HG02970 (cell line): ENCODE results near the gene CAMK4.

Experiments
- ATAC-seq: cut with Tn5 transposase; IDR thresholded peaks from one replicate; pipeline ENCODE4 v1.9.1; 2021; ENCODE audit warnings: mild to moderate bottlenecking, moderate library complexity, moderate number of reproducible peaks; ENCODE audit not compliant: unreplicated experiment, low FRiP score

The CAMK4 gene

GRCh38 chr5:111228520-111229220, 4.5 kb downstream of the CAMK4 start:
- ATAC-seq, result no peak

GRCh38 chr5:111229221-111229835, 5.1 kb downstream of the CAMK4 start:
- no peak for ATAC-seq

DNA sequence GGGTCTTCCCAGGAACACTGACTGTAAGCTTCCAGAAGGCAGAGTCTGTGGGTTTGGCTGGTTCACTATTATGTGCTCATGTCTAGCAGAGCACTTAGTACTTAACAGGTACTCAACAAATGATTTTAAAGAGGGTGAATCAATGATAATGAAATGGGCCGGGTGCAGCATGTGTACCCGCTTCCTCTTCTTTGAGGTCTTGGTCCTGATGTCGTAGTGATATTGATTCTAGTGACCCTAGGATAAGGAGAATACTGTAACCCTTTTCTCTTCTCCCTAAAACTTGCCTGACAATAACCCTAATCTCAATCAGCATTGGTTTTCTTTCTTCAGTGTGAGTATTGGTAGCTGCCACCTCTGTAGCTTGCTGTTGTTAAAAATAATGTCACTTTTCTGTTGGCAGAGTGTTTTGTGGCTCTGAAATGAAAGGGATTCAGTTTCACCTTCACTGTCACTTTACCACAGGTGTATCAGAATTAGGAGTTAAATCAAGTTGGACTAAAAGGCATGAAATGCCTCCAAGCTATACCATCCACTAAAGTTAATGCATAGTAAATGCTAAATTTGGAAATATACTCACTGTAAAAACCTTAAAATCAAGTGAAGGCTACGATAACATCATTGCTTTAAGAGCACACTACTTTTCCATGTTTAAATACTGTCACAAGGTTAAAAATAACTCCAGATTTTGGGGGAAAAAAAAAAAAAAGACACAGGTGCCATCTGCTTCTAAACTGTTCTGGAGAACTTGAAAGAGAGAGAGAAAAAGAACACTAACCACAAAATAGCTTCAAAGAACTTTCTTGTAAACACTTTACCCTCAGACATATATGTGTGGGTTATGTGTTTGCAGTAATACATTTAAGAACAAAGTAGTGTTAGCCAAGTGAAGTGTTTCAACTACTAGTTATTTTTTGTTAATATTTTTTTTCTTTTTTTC, 6.0 kb downstream of the CAMK4 start:
- ATAC-seq, result no peak

- no peak for ATAC-seq
Measured at GRCh38 chr5:111231119-111231518, 6.9 kb downstream of the CAMK4 start.

DNA sequence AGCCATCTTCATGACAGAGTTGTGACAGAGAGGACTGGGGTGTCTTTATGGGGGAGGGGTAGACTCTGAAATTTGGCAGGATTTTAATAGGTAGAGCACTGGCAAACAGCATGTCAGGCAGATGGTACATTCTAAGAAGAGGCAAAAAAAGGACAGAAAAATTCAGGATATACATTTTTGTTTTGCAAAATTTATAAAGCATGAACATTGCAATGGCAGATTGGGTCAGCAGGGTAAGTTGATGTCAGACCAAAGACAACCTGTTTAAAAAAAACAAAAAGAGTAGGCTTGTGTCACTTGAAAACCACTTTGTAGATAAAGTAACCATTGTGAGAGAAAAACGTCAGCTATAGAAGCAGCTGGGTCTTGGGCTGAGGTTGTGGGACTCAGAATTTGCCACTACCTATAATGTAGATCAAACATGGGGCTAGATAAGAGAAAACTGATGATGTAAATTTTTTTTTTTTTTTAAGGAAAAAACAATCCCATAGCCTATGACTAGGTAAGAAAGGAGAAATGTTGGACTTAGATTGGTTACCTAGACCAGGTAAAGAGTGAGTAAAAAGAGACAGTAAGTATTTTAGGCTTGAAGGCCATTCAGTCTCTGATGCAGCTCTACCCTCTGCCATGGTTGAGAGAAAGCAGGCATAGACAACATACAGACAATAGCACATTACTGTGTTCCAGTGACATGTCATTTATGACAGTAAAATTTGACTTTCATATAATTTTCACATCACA, 8.3 kb downstream of the CAMK4 start:
- no peak for ATAC-seq

GRCh38 chr5:111233052-111233374, 8.8 kb downstream of the CAMK4 start:
- ATAC-seq, result no peak

- ATAC-seq, result no peak
Measured at GRCh38 chr5:111234125-111234524, 9.9 kb downstream of the CAMK4 start.

GRCh38 chr5:111235635-111236034, 11.5 kb downstream of the CAMK4 start:
- no peak for ATAC-seq

- no peak for ATAC-seq
Measured at GRCh38 chr5:111236348-111236747, 12.2 kb downstream of the CAMK4 start.

GRCh38 chr5:111236995-111237394, 12.8 kb downstream of the CAMK4 start:
- no peak for ATAC-seq

- ATAC-seq, result no peak
Measured at GRCh38 chr5:111237470-111237869, 13.3 kb downstream of the CAMK4 start.

DNA sequence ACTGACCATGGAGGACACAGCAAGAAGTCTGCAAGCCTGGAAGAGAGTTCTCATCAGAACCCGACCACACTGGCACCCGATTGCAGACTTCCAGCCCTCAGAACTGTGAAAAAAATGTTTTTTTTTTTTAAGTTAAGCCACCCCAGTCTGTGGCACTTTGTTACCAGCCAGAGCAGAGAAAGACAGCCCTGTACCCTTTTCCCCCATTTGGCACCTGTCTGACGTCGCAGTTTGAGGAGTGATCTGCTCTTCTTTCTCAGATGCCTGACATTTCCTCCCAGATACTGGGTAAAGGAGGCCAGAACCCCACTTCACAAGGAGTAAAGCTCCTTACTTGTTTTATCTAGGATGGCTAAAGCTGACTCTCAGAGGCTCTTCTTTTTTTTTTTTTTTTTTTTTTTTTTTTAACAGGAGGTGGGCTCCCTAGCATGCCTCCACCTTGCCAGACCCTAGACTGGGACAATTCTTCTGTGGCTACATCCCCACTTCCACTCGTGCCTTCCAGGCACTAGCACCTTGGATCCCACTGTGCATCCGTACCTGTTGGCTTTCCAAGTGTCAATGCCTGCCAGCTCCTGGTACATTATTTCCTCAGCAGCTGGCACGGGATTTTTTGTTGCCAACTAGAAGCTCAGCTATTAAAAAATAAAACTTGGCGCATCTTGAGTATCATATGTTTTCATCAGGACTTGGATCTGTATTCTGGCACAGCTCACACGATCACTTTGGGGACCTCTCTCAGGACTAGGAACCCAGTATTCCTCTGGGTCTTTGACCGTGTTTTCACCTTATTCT, 14.4 kb downstream of the CAMK4 start:
- no peak for ATAC-seq

DNA sequence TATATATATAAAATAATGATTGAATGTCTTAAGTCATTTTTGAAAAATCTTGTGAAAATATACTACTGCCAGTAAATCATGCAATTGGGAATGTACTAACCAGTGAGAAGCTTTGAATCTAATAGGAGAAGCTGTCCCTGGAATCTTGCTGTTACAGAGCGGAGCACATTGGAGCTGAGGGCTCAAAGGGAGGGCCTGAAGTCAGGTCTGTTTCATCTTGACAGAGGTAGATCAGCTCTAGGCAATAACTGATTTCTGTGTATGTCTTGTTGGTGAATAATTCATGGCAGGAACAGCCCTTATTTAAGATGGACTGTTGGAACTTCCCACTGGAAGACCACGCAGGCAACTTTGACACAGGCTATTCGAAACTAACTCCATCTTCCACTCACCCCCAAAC, 17.5 kb downstream of the CAMK4 start:
- no peak for ATAC-seq

GRCh38 chr5:111242606-111243005, 18.4 kb downstream of the CAMK4 start:
- no peak for ATAC-seq

DNA sequence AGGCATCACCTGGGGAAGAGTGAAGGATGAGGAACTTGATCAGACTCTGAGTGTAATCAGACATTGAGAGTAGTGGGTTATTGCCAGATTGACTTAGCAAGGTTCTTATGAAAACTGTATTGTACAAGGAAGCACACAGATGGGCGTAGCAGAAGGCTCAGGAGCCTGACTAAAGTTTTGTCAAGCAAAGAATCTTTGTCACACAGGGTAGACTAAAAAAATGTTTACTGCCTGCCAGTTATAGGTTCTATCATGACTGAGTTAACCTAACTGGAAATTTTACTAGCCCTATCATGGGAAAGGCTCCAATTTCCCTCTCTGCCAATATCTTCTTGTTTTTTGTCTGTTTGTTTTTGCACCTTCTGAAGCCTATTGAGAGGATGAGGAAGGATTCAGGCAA, 19.1 kb downstream of the CAMK4 start:
- no peak for ATAC-seq

- ATAC-seq, result no peak
Measured at GRCh38 chr5:111245654-111246053, 21.5 kb downstream of the CAMK4 start.

- no peak for ATAC-seq
Measured at GRCh38 chr5:111246459-111246858, 22.3 kb downstream of the CAMK4 start.

- ATAC-seq, result no peak
Measured at GRCh38 chr5:111248571-111248970, 24.4 kb downstream of the CAMK4 start.

GRCh38 chr5:111251921-111252320, 27.7 kb downstream of the CAMK4 start:
- no peak for ATAC-seq
